HUES6 (cell line): ENCODE data around the gene MMP24OS.

Source experiments
- H3K27ac ChIP-seq: 2 replicates; pipeline ENCODE4 v1.7.0; 2013; ENCODE audit warnings: low read depth, mild to moderate bottlenecking, low read length, inconsistent platforms
- H3K27me3 ChIP-seq: 2 replicates; pipeline ENCODE4 v1.6.1; 2013; ENCODE audit warnings: low read length; ENCODE audit not compliant: control insufficient read depth, insufficient read depth
- H3K36me3 ChIP-seq: 2 replicates; pipeline ENCODE4 v1.6.1; 2013; ENCODE audit warnings: low read length; ENCODE audit not compliant: control insufficient read depth, insufficient read depth
- H3K4me1 ChIP-seq: 2 replicates; pipeline ENCODE4 v1.6.1; 2013; ENCODE audit warnings: low read length; ENCODE audit not compliant: control insufficient read depth, insufficient read depth
- H3K4me3 ChIP-seq: 2 replicates; pipeline ENCODE4 v1.5.1; 2013; ENCODE audit warnings: low read depth, low read length
- H3K9ac ChIP-seq: one replicate; pipeline ENCODE4 v1.6.1; 2013; ENCODE audit warnings: mild to moderate bottlenecking, low read length
- H3K9me3 ChIP-seq: 2 replicates; pipeline ENCODE4 v1.6.1; 2013; ENCODE audit warnings: low read depth, low read length; ENCODE audit not compliant: control insufficient read depth, insufficient read depth

Gene MMP24OS

DNA sequence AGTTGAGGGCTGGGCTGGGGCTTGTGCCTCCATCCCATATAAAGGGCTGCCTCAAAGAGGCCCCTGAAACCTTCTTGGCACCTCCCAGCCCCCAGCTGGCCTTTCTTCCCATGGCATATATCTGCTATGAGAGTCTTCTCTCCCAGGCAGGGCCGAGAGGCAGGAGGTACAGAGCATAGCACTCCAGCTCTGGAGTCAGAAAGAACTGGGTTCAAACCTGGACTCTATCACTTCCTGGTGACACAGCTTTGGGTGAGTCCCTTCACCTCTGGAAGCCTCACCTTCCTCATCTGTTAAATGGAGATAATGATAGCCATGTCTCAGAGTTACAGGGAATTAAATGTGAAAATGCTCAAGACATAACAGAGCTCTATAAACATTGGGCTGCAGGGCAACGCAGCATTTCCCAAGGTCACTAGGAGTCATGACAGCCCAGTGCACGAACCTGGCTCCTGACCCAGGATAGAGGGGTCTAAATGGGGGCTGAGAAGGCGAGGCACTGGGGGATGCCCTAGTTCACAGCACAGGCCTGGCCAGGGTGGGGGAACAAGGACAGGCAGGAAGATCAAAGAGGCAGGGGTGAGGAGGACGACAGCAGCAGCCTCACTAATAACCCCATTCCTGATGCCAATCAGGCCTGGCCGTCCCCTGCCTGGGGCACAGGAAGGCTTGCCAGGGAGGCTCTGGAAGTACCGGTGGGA is 12.4 kb upstream of the MMP24OS start:
- H3K4me1 ChIP-seq = no peaks in the 10 kb centered on the region
- H3K9ac ChIP-seq = no peak overlapping the region
- H3K27ac ChIP-seq = no peak overlapping the region
- no peak overlapping the region for H3K4me3 ChIP-seq
- peaks cover 4% of the 10 kb centered on the region; the same call in 1 of the 2 replicates for H3K27me3 ChIP-seq
- no peaks in the 10 kb centered on the region for H3K9me3 ChIP-seq
- no peaks in the 10 kb centered on the region for H3K36me3 ChIP-seq

DNA sequence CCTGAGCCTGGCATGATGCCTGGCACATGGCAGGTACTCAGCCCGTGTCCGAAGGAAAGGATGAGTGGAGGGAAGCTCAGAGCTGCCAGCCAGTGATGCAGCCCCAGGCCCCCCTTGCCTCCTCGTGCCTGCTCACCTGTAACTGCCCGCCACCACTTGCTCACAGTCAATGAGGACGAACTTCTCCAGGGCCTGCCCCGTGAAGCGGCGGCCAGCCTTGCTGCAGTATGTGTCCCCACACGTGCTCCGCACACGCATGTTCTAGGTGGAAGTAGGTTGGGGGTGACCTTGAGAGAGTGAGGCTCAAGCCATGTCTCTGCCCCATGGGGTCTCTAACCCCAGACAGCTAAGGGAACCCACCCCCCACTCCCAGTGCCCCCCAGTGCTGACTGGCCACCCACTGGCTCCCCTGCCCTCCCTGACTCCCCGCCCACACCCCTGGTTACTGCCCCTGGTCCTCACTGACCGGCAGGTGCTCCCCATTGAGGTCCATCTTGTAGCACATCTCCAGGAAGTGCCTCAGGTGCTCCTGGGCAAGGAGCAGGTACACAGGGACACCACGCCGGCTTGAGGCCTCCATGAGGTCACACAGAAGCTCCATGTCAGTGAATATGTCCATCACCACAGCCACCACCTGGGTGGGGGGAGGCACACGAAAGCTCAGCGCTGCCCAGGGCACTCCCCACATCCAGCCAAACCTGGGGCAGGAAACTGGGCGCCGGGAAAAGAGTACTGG is 10.6 kb upstream of the MMP24OS start:
- Histone ChIP-seq H3K4me1 (peaks cover under 1% of the 10 kb centered on the region), H3K27ac (no peak overlapping the region), H3K9me3 (no peaks in the 10 kb centered on the region), H3K9ac (no peak overlapping the region), H3K4me3 (no peak overlapping the region), H3K27me3 (peaks cover 4% of the 10 kb centered on the region; the same call in 1 of the 2 replicates), H3K36me3 (0 out of 2 replicates have a peak, but pooled peaks cover under 1% of the 10 kb centered on the region)

GRCh38 chr20:35287509-35288324 is 9.8 kb upstream of the MMP24OS start:
- no peak overlapping the region for H3K9ac ChIP-seq
- no peaks in the 10 kb centered on the region for H3K9me3 ChIP-seq
- peaks cover 3% of the 10 kb centered on the region for H3K4me1 ChIP-seq
- H3K27me3 ChIP-seq = peaks cover 4% of the 10 kb centered on the region; the same call in 1 of the 2 replicates
- no peak overlapping the region for H3K4me3 ChIP-seq
- peaks cover 5% of the 10 kb centered on the region; the same call in 1 of the 2 replicates for H3K36me3 ChIP-seq
- no peak overlapping the region for H3K27ac ChIP-seq

DNA sequence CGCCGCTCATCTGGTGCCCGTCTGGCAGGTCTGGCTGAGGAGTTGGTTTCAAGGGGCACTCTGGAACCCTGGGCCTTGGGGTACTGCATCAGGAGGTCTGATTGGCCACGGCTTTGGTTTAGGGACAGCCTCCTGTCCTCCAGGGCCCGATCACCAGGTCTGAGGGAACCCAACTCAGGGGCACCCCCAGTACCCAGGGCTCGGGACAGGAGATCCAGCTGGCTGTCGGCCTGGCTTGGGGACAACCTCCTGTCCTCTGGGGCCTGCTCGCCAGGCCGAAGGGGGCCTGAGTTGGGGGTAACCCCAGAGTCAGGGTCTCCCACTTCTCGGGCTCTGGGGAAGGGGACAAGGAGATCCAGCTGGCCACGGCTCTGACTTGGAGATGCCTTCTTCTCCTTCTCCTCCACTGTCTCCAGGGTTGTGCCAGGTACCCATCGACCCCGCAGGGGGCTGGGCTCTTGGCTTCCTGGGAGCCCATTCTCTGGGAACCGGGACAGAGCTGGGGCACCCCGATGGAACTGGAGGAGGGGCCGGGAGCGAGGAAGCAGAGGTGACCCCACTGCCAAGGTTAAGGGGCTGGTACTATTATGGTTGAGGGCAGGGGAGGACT is 9.1 kb upstream of the MMP24OS start:
- peaks cover 3% of the 10 kb centered on the region for H3K4me1 ChIP-seq
- no peak overlapping the region for H3K4me3 ChIP-seq

DNA sequence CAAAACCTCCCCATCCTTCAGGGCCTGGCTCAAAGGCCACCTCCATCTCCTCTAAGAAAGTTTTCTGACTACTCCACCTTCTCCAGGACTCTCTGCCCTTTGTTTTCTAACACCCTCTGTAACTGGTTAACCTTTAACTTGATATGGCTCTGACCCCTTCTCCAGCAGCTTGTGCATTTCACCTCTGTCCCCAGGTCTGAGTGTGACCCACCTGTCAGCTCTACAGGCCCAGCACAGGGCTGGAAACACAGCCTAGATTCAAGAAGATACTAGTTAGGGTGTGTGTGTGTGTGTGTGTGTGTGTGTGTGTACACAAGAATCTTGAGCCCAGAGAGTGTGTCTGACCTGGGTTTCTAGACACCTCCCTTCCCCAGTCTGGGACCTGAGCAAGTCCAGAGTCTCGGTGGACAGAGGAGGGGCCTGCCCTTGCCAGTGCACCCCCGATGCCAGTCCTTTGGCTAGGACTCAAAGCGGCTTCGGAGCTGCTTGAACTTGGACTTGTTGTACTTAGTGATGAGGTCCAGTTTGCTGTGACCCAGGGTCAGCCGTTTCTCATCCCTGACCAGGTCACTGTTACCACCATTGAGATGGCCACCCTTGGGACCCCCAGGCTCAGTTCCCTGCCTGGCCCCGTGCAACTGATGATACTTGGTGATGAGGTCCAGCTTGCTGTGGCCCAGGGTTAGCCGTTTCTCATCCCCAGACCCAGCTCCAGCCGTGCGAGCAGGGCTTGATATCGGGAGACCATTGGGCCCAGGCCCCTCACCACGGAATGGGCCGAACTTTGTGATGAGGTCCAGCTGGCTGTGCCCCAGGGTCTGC is 8.4 kb upstream of the MMP24OS start:
- H3K9ac ChIP-seq = no peak overlapping the region
- peaks cover 17% of the 10 kb centered on the region for H3K36me3 ChIP-seq
- H3K27ac ChIP-seq = no peak overlapping the region
- H3K27me3 ChIP-seq = peaks cover 4% of the 10 kb centered on the region; the same call in 1 of the 2 replicates
- H3K4me1 ChIP-seq = peaks cover 3% of the 10 kb centered on the region
- no peak overlapping the region for H3K4me3 ChIP-seq
- no peaks in the 10 kb centered on the region for H3K9me3 ChIP-seq

More for the DNA sequence above, 9.1 kb upstream of the MMP24OS start:
- Histone ChIP-seq H3K36me3 (peaks cover 11% of the 10 kb centered on the region), H3K9me3 (no peaks in the 10 kb centered on the region), H3K27me3 (peaks cover 4% of the 10 kb centered on the region; the same call in 1 of the 2 replicates), H3K9ac (no peak overlapping the region), H3K27ac (no peak overlapping the region)

GRCh38 chr20:35285806-35286076 is 7.8 kb upstream of the MMP24OS start:
- Histone ChIP-seq H3K27ac (no peak overlapping the region), H3K27me3 (peaks cover 4% of the 10 kb centered on the region; the same call in 1 of the 2 replicates), H3K9me3 (no peaks in the 10 kb centered on the region), H3K9ac (no peak overlapping the region), H3K4me3 (peak overlapping the region; percentile 89; the same call in 1 of the 2 replicates), H3K36me3 (peaks cover 19% of the 10 kb centered on the region), H3K4me1 (peaks cover 3% of the 10 kb centered on the region)

- H3K9ac ChIP-seq = peak overlapping the region; percentile 97
- no peaks in the 10 kb centered on the region for H3K9me3 ChIP-seq
- H3K4me3 ChIP-seq = peak overlapping the region; percentile 89
- H3K4me1 ChIP-seq = peaks cover 3% of the 10 kb centered on the region
- H3K27me3 ChIP-seq = peaks cover 4% of the 10 kb centered on the region; the same call in 1 of the 2 replicates
- H3K36me3 ChIP-seq = peaks cover 24% of the 10 kb centered on the region
- peak overlapping the region; percentile 80; the same call in 1 of the 2 replicates for H3K27ac ChIP-seq
Observed at GRCh38 chr20:35284992-35285805, 7.3 kb upstream of the MMP24OS start.

DNA sequence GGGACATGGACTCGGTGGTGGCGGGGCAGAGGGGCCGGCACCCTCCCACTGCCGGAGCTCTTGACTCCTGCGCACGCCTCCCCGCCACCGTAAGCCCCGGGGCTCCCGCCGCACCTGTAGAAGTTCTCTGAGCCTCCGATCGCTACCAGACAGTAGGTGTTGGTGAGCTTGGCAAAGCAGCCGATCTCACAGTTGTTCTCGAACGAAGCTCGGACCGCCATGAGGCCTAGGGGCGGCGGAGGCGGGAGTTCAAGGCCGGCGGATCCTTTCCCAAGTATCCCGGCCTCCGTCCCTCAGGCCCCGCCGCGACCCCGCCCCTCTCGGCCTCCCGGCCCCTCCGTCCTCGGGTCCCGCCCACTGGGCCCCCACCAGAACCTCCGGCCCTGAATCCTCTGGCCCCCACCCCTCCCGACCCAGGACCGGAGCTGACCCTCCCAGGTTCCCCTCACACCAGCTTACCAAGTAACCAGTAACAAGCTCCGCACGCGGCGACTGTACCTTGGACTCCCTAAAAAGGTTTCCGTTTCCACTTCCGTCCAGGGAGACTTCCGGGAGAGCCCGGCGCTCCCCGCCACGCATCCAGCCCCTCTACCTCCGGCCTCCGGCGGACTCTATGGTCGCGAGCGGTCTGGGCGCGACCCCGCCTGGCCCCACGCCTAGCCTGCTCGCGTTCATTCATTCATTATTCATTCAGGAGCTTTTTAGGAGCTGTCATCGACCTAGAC is 6.5 kb upstream of the MMP24OS start, which contains the start of gene EIF6:
TSS of gene EIF6 (minus strand) at position 506 of the 725 bp plus-strand sequence. CDS start at position 221, 285 bp downstream.
- Histone ChIP-seq H3K27me3 (no peaks in the 10 kb centered on the region), H3K9me3 (no peaks in the 10 kb centered on the region), H3K27ac (peak within 1 kb of the TSS; percentile 80; the same call in 1 of the 2 replicates), H3K4me3 (peak within 1 kb of the TSS; percentile 89), H3K9ac (peak within 1 kb of the TSS; percentile 97), H3K36me3 (peaks cover 32% of the 10 kb centered on the region), H3K4me1 (peaks cover 3% of the 10 kb centered on the region)
